Calu3 (cell line): Measurements from ENCODE around the gene VSIR. TPM values are rescaled to one million over a fixed set of nuclear protein-coding genes. Genes with fewer than 3 reads are reported as not detected.

Source experiments
- BruUV-seq: library from RNA; stranded (reverse); fragments of 400-500 nt; replicated peaks from 2 replicates; lab custom pipeline; 2021; lab: Mats Ljungman, UMichigan
- CTCF ChIA-PET: fragments of 300-600 bp; sonication (Branson Sonifier 250); formaldehyde crosslinking; loops from one replicate; lab custom pipeline; 2022; ENCODE audit warnings: antibody characterized with exemption; lab: Charles Lee
- DNase-seq: peaks from one replicate; pipeline ENCODE4 v3.0.0; 2022
- H3K27ac Mint-ChIP-seq: one replicate; pipeline ENCODE4 v1.8.0; 2022; ENCODE audit warnings: mixed read lengths; ENCODE audit not compliant: unreplicated experiment
- H3K27me3 Mint-ChIP-seq: one replicate; pipeline ENCODE4 v1.8.0; 2022; ENCODE audit warnings: mixed read lengths; ENCODE audit not compliant: unreplicated experiment
- H3K36me3 Mint-ChIP-seq: one replicate; pipeline ENCODE4 v1.8.0; 2022; ENCODE audit warnings: mild to moderate bottlenecking, moderate library complexity, mixed read lengths; ENCODE audit not compliant: insufficient read depth, unreplicated experiment
- H3K4me1 Mint-ChIP-seq: one replicate; pipeline ENCODE4 v1.8.0; 2022; ENCODE audit warnings: mild to moderate bottlenecking, low read depth, mixed read lengths; ENCODE audit not compliant: unreplicated experiment
- H3K4me3 Mint-ChIP-seq: one replicate; pipeline ENCODE4 v1.8.0; 2022; ENCODE audit warnings: mild to moderate bottlenecking, low read depth, moderate library complexity, mixed read lengths; ENCODE audit not compliant: unreplicated experiment
- H3K9me3 Mint-ChIP-seq: one replicate; pipeline ENCODE4 v1.8.0; 2022; ENCODE audit warnings: low read depth, mixed read lengths; ENCODE audit not compliant: unreplicated experiment
- intact Hi-C: fragments of 100-400 bp; cut with micrococcal nuclease; formaldehyde crosslinking; loops from one replicate; pipeline ENCODE4 v1.10.0; 2022; ENCODE audit not compliant: unreplicated experiment
- total RNA-seq: library from RNA; stranded (reverse); gene quantifications from 2 replicates; pipeline ENCODE4 v1.2.3, GENCODE V29; 2022
- TF ChIP-seq, protein P1 (sequence below): fragments of 200-600 bp; IDR thresholded peaks from one replicate; pipeline ENCODE4 v1.8.0; 2022; ENCODE audit warnings: antibody characterized with exemption; ENCODE audit not compliant: unreplicated experiment

VSIR gene
- total RNA-seq, 1 experiment from 2014 or later, result 30.1 TPM

DNA sequence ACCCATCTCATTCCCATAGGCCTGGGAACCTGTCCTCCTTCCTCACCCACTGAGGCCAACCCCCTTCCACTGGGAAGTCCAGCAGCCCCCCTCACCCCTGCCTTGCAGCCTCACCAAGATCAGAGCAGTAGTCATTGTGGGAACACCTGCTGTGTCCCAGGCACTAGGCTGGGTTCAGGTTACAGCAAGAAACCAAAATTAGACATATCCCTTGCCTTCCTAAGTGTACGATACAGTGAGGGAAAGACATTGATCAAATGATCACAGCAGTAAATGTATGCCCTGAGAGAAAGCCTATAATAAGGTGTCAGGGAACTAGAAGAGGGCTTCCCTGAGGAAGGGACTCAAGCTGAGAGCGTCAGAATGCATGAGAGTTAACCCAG is 36.8 kb downstream of the VSIR start:
- Mint-ChIP-seq H3K36me3 (peaks cover 5% of the 10 kb centered on the region), H3K4me1 (peaks cover 24% of the 10 kb centered on the region), H3K9me3 (no peaks in the 10 kb centered on the region), H3K27me3 (no peaks in the 10 kb centered on the region), H3K4me3 (no peak overlapping the region), H3K27ac (no peak overlapping the region)
- no peak for DNase-seq
- intact Hi-C loops, result no loop called here
- CTCF ChIA-PET, result interaction anchor here (1.4 to 1.7 kb wide), 2 partner anchors 9 to 19 kb away, joined by 3 read pairs; no protein-coding TSS in a partner anchor
- TF ChIP-seq, protein P1, sequence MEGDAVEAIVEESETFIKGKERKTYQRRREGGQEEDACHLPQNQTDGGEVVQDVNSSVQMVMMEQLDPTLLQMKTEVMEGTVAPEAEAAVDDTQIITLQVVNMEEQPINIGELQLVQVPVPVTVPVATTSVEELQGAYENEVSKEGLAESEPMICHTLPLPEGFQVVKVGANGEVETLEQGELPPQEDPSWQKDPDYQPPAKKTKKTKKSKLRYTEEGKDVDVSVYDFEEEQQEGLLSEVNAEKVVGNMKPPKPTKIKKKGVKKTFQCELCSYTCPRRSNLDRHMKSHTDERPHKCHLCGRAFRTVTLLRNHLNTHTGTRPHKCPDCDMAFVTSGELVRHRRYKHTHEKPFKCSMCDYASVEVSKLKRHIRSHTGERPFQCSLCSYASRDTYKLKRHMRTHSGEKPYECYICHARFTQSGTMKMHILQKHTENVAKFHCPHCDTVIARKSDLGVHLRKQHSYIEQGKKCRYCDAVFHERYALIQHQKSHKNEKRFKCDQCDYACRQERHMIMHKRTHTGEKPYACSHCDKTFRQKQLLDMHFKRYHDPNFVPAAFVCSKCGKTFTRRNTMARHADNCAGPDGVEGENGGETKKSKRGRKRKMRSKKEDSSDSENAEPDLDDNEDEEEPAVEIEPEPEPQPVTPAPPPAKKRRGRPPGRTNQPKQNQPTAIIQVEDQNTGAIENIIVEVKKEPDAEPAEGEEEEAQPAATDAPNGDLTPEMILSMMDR, result no peak
- no TSS peak for BruUV-seq

DNA sequence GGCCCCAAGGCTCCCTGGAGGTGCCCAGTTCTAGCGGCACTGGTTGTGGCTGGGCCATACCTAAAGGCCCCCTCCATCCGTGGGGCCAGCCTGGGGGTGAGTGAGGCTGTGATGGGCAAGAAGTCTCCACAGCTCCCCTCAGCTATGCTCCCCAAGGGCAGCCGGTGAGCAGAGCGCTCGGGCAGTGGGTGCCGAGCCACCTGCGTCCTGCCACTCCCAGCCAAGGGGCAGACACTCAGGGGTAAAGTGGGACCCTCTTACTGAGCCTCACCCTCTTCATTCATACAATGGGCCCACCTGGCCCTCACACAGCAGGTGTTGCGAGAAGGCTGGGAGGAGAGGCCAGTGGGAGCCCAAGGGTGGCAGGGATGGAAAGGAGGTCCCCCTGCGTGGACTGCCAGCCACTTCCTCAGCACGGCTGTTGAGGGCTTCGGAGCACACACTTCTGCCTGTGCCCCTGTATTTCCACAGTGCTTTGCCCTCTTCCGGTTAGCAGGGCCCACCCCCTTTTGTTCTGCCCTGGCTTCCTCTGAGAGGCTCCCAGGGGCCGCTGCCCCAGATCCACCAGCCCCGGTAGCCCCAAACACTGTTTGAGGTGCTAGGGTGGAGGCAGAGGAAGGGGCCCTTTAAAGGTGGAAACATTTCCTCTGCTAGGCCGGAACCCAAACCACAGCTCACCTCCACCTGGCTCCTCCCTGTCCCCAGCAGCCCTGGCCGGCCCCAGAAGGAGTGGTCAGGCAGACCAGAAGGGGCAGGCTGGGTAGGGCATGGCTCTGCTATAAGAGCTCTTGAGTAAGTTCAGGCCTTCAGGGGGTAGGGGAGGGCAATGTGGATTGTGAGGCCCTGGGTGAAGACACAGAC is 37.4 kb downstream of the VSIR start:
- Mint-ChIP-seq H3K4me1 (peaks cover 24% of the 10 kb centered on the region), H3K27ac (no peak overlapping the region), H3K36me3 (peaks cover 5% of the 10 kb centered on the region), H3K9me3 (no peaks in the 10 kb centered on the region), H3K27me3 (no peaks in the 10 kb centered on the region), H3K4me3 (no peak overlapping the region)
- intact Hi-C loops, result no loop called here
- no peak for DNase-seq
- no TSS peak for BruUV-seq
- TF ChIP-seq, protein P1, result no peak
- CTCF ChIA-PET, result interaction anchor here (1.1 to 1.7 kb wide), 3 partner anchors 8 to 19 kb away, joined by 3 read pairs; no protein-coding TSS in a partner anchor

DNA sequence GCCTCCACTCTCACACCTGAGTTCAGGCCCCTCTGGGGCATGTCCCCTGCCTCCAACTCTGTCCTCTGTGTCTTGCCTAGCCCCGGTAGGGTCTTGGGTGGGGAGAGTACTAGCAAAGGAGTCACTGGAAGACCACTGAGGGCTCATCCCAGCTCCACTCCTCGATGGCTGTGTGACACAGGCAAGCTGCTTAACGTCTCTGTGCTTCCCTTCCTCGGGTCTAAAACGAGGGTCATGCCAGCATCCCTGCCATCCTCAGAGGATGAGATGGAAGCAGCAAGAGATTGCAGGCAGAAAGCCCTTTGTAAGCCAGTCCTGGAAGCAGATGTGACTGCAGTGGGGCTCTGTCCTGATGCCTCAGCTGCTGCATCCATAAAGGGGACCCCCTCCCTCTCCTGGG is 38.5 kb downstream of the VSIR start:
- Mint-ChIP-seq H3K27me3 (no peaks in the 10 kb centered on the region), H3K4me3 (no peak overlapping the region), H3K9me3 (no peaks in the 10 kb centered on the region), H3K4me1 (peaks cover 19% of the 10 kb centered on the region), H3K27ac (no peak overlapping the region), H3K36me3 (peaks cover 5% of the 10 kb centered on the region)
- CTCF ChIA-PET, result no interaction called here
- TF ChIP-seq, protein P1, result no peak
- BruUV-seq, result no TSS peak
- intact Hi-C loops, result no loop called here
- DNase-seq, result no peak

DNA sequence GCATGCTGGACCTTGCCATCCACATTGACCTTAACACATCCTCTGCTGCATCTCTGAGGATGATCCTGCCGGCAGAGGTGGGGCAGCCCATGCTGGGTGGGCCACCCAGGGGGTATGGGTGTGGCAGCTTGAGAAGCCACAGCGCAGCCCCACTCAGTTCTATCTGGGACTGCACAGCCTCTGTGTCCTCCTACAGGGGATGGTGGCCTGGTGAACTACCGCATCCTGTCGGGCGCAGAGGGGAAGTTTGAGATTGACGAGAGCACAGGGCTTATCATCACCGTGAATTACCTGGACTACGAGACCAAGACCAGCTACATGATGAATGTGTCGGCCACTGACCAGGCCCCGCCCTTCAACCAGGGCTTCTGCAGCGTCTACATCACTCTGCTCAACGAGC is 41.5 kb downstream of the VSIR start:
- CTCF ChIA-PET, result interaction anchor here (1.3 kb wide), 1 partner anchor 35 kb away, joined by 4 read pairs; no protein-coding TSS in a partner anchor
- intact Hi-C loops, result no loop called here
- Mint-ChIP-seq H3K27ac (no peak overlapping the region), H3K36me3 (peaks cover 5% of the 10 kb centered on the region), H3K4me1 (peaks cover 32% of the 10 kb centered on the region), H3K27me3 (no peaks in the 10 kb centered on the region), H3K4me3 (no peak overlapping the region), H3K9me3 (no peaks in the 10 kb centered on the region)
- no peak for DNase-seq
- no TSS peak for BruUV-seq
- TF ChIP-seq, protein P1, result no peak
